Measurements from ENCODE around the gene SYMPK.
"Not testable (repeated sequence)": the region's sequence is repeated elsewhere in the genome, so short reads cannot be mapped to it uniquely, and the experiment has no call there.

The SYMPK gene

DNA sequence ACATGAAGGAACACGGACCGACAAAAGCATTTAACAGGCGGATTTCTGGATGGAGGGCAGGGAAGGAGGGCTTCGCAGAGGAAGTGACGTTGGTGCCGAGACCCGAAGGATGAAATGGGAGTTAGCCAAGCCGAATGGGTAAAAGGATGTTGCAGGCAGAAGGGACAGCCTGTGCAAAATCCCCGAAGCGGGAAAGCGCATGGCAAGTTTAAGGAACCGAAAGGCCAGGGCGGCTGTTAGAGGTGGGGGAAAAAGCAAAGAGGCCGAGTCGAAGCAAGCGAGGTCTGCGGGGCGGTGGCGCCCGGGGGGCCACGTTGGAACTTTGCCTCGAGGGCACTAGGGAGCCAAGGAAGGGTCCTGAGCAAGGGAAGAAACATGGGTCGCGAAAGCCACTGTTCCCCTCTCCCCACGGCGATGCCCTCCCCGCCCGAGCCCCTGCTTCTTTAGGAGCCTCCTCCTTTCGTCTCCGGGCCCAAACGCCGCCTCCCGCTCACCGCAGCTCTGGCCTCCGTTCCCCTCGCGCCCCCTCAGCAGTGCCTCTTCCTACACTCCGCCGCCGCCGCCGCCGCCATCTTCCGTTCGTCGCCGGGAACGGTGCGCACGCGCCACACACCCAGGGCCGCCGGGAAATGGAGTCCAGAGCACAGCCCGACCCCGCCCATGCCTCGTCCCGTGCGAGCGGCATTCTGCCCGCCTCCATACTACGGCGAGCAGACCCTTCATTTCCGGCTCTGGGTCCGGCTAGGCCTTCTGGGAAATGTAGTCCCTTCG lies at the start of gene SYMPK:
SYMPK (minus strand) TSS at position 584 of the 771 bp plus-strand sequence. CDS start 8,652 bp downstream, outside the sequence.
- DNase-seq: peak; percentile 100

DNA sequence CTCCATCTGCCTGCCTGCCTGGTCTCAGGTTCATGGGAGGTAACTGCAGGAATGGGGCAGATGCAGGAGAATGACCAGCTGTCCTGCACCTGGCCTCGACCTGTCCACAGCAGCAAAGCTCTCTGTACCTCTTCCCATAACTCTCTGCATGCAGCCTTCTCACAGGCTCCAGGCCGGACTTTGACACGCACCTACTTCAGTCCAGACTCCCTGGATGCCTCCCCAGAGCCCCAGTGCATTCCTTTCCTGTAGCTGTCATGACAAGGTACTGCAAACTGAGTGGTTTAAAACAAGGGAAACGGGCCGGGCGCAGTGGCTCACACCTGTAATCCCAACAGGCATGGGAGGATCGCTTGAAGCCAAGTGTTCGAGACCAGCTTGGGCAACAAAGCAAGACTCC lies 48.3 kb upstream of the SYMPK start:
- no peak for DNase-seq

DNA sequence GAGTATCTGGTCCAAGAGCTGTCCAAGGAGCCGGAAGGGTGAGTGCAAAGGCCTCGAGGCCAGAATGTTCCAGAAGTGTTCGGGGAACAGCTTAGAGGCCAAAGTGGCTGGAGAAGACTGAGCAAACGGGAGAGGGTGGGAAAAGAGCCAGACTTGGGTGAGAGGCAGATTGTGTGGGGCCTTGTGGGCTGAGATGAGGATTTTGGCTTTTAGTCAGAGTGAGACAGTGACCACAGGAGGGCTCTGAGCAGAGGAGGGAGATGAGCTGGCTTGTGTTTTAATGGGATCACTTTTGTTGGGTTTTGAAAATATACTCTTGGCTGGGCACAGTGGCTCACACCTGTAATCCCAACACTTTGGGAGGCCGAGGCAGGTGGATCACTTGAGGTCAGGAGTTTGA lies 46.0 kb upstream of the SYMPK start:
- DNase-seq: no peak

DNA sequence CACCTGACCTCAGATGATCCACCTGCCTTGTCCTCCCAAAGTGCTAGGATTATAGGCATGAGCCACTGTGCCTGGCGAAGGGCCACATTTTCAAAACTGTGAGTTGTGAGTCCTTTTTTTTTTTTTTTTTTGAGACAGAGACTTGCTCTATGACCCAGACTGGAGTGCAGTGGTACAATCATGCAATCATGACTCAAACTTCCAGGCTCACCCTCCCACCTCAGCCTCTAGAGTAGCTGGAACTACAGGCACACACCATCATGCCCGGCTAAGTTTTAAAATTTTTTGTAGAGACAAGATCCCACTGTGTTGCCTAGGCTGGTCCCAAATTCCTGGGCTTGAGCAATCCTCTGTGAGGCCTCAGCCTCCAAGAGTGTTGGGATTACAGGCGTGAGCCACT lies 43.3 kb upstream of the SYMPK start:
- no peak for DNase-seq

DNA sequence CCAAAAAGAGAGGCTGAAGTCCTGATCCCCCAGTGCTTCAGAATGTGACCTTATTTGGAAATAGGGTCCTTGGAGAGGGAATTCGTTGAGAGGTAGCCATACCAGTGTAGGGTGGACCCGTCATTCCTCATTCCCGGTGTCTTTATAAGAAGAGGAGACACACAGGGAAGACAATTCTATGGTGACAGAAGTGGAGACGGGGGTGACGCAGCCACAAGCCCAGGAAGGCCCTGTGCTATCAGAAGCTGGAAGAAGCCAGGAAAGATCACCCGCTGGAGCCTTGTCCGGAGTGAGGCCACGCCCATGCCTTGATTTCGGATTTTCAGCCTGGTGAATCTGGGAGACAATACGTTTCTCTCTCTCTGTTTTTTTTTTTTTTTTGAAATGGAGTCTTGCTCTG lies 42.1 kb upstream of the SYMPK start:
- no peak for DNase-seq

DNA sequence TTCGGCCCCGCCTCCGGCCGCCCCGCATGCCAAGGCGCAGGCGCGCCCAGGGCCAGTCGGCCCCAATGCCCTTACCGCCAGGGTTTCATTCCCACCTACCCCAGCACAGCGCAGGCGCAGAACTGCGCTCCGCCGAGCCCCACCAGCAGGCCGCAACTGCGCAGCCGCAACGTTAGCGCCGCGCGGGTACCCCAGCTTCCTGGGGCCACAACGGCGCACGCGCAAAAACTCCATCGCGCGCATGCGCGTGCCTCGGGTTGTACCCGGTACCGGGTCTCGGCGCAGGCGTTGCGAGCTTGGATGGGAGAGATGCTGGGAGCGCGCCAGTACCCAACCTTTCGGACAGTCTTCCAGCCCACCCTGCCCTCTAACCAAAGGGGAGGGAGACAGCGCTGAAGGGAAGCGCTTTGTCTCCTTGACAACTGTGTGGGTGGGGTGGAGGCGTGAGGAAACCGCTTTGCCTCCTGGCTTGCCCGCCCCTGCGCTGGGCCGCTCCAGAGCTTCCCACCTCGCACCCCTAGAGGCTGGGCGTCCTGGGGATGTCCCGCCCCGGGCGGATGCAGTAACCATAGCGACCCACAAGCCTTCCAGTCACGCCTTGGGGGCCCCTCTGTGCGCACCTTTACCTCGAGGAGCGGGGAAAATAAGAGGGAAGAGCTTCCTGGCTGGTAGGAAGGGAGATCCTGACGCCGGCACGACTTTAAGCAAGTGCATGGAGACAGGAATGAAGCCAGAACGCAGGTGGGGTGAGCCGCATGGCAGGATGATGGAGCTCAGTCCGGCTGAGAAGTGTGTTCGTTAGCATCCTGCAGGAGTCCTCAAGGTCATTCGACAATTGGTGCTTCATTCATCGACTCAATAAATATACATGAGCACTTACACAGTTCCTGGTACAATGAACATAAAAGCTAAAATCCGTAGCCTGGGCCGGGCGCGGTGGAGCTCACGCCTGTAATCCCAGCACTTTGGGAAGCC lies 40.0 kb upstream of the SYMPK start:
- DNase-seq: peak; percentile 98

DNA sequence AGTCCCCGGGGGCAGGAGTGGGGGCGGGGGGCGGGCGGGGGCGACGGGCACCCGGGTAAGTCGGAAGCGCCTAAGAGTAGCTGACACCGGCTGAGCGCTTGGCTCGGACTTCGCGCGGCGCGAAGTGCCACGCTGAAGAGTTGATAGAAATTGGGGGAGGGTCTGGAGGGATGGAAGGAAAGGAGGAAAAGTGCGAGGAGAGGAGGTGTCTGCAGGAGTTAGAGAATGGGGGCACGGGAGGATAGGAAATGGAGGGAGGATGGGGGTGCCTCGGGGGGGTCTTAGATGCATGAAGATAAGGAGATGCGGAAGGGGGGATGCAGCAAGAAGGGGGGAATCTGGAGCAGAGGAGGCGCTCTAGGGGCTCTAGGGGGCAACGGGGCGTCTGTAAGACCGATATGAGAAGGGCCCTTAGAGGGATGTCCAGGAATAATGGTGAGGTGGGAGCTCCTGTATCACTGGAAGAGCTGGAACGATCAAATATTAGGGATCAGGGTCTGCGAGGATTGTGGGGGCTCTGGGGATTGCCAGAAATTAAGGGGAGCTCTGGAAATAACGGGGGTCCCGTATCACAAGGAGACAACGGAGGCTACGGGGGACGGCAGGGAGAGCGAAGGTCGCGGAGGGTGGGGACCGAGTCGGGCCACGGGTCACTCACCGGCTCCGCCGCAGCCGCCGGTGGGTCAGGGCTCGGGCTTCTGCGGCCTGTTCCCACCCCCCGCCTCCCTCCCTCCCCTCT lies 39.1 kb upstream of the SYMPK start, which contains the start of gene MYPOP:
MYPOP (minus strand) TSS at position 702 of the 739 bp plus-strand sequence. CDS start 840 bp downstream, outside the sequence.
- DNase-seq: peak; percentile 41

DNA sequence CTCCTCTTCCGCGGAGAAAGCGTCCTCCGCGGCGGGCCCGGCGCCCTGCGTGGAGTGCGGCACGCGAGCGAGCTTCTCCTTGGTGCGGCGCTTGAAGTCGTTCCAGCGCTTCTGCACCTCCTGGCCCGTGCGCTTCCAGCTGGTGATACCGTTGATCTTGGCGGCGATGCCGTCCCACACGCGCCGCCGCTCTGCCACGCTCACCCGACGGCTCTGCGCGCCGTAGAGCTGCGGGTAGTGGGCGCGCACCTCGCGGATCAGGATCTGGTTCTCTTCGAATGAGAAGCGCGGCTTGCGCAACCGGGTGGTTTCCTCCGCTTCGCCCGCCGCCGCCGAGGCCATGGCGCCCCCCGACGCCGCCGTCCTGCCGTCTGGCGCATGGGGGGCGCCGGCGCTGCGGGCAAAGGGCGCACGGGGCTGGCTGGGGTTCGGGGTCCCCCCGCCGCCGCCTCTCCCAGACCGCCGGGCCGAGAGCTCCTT lies 38.5 kb upstream of the SYMPK start:
- peak; percentile 74 for DNase-seq

DNA sequence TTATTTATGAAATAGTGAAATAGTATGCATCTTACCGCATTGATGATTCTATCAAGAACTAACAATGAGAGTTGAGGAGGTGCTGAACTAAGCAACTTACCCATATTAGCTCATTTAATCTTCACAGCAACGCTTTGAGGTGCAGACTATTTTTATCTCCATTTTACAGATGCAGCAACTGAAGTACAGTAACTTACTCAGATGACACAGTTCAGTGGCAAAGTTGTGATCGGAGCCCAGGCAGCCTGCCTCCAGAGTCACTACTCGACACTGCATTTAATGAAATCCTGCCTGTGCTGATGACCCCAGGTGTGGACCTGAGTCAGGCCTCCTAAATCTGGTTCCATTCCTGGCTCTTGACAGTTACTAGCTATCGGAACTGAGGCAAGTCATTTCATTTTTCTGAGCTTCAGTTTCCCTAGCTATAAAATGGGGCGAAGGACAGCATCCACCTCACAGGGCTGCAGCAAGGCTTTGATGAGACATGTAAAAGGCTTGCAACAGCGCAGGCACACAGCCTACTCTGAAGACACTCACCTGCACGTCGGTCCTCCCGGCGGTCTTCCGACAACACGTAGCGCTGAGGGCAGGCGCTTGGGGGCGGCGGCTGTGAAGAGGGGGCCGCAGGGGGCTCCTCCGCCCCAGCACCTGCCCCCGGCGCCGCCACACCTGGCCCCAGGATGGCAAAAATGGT lies 37.9 kb upstream of the SYMPK start:
- no peak for DNase-seq

DNA sequence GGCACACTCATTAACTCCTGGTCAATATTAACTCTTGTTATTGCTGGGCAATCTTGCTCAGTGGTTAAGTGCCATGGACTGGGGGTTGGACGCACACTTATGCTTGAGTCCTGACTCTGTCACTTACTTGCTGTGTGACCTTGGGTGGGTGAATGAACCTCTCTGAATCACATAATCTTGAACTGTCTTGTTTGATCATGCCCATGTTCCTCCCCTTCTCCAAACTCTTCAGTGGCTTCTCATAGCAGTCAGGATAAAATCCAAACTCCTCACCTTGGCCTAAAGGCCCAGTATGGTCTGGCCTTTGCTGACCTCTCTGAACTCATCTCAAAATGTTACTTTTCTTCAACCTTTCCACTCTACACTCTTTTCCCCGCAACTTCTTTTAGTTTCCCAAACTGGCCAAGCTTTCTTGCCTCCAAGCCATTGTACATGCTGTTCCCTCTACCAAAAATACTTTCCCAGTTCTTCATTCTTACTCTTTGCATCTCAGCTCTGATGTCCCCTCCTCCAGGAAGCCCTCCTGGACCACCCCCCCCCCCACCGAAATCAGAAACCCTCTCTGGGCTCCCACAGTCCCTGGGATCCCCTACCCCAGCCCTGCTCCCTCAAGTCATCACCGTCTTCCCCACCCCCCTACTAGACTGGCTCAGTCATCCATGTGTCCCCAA lies 37.1 kb upstream of the SYMPK start:
- DNase-seq: no peak

DNA sequence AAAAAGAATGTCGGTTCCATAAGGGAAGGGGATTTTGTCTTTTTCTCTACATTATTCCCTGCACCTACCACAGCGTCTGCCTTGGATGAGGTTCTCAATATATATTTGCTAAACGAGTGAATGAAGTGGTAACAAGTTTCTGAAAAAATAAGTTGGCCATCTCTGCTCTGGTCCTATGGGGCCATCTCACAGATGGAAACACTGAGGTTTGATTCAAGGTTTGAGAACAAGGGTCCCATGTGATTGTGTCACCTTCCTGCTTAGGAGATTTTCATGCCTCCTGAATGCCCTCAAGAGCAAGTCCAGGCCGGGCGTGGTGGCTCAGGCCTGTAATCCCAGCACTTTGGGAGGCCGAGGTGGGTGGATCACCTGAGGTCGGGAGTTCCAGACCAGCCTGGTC lies 36.3 kb upstream of the SYMPK start:
- no peak for DNase-seq

DNA sequence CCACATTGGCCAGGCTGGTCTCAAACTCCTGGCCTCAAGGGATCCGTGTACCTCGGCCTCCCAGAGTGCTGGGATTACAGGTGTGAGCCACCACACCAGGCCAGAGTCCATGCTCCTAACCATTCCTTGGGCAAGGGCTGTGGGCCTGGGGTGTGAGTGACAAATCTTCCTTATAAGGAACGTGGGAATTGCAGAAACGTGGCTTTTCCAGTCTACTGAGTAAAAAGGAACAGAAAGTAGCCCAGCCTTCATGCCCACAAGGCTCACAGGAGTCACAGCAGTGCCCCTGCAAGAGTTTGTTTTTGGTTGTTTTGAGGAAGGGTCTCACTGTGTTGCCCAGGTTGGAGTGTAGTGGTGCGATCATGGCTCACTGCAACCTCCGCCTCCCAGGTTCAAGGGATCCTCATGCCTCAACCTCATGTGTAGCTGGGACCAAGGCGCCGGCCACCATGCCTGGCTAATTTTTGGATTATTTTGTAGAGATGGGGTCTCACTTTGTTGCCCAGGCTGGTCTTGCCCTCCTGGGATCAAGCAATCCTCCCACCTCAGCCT lies 34.4 kb upstream of the SYMPK start:
- DNase-seq: peak; percentile 72

DNA sequence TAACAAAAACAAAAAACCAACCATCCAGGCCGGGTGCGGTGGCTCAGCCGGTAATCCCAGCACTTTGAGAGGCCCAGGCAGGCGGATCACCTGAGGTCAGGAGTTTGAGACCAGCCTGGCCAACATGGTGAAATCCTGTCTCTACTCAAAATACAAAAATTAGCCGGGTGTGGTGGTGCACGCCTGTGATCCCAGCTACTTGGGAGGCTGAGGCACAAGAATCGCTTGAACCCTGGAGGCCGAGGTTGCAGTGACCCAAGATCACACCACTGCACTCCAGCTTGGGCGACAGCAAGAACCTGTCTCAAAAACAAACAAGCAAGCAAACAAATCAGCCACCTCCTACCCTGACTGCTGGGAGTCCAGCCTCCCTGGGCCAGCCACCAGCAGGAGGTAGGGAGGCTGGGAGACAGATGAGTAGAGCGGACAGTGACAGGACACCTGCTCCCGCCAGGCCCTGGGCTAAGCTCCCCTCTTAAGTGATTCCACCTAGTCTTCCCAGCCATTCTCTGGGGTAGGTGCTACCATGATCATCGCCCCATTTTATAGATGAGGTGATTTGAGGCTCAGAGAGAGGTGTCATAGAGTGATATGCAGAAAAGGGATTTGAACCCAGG lies 33.1 kb upstream of the SYMPK start:
- DNase-seq: not testable (repeated sequence)

DNA sequence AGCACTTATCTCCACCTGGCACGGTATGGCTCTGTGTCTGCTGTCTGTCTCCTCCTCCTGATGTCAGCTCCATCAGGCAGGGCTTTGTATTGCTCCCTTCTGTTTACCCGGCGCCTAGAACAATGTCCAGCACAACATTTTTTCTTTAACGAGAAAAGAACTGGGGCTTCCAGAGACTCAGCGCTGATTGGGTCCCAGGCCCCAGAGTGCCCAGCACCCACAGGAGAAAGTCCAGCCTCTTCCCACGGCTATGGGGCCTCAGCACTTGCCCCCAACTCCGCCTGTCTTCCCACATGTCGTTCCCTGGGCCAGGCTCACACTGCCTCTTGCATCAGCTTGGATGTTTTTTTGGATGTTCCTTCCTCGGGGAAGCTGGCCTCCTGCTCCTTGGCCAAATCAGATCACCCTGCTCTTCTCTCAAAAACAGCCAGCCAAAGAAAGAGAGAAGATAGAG lies 32.6 kb upstream of the SYMPK start:
- DNase-seq: no peak

DNA sequence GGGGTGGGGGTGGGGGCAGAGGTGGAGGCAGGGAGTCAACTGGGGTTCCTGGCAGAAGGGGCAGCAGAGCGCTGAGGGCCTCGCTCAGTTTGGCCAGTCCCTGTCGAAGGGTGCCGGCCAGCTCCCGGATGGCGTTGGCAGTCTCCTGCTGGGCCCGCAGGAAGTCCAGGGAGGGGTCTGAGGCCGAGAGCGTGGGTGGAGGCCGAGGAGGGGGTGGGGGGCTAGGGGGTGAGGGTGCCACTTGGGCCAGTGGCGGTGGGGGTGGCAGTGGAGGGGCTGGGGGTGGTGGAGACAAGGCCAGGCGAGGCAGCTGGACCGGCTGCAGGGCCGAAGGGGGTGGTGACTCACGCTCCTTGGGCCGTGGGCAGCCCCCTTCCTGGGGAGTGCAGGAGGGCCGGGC lies 27.9 kb upstream of the SYMPK start:
- no peak for DNase-seq

DNA sequence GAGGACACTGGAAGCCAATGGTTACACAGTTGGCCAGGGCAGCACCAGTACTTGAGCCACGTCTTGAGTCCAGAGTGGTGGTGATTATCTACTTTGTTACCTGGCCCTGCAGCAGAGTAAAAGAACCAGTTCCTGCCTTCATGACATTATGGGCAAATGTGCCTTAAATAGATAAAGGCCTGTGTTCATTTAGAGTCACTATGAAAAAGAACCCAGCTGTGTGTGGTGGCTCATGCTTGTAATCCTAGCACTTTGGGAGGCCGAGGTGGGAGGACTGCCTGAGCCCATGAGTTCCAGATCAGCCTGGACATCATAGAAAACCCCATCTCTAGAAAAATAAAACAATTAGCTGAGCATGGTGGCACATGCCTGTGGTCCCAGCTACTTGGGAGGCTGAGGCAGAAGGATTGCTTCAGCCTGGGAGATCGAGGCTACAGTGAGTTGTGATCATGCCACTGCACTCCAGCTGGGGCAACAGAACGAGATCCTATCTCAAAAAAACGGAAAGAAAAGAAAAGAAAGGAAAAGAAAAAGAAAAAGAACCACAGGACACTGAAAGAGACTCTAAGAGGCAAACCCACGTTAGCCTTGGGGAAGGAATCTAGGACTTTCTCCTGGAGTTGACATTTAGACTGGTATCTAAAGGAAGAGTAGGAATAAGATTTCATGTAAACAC lies 26.4 kb upstream of the SYMPK start:
- no peak for DNase-seq

DNA sequence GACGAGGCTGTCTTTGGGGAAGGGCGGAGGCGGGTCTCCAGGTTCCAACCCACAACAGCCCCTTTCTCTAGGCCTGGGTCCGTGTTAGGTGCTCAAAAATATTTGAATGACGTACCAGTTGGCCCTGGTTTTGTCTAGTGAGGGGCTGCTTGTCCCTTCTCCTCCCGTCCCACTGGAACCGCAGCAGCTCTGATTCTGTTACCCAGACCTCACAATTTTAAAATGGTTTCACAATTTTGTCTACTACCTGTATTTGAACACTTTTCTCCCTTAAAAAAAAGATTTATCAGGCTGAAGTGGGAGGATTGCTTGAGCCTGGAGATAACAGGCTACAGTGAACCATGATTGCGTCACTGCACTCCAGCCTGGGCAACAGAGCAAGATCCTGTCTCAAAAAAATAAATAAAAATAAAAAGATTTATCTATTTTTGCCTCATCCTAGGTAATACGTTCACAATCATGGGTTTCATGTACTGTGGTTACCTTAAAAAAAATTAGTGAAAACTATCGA lies 24.3 kb upstream of the SYMPK start:
- DNase-seq: no peak

DNA sequence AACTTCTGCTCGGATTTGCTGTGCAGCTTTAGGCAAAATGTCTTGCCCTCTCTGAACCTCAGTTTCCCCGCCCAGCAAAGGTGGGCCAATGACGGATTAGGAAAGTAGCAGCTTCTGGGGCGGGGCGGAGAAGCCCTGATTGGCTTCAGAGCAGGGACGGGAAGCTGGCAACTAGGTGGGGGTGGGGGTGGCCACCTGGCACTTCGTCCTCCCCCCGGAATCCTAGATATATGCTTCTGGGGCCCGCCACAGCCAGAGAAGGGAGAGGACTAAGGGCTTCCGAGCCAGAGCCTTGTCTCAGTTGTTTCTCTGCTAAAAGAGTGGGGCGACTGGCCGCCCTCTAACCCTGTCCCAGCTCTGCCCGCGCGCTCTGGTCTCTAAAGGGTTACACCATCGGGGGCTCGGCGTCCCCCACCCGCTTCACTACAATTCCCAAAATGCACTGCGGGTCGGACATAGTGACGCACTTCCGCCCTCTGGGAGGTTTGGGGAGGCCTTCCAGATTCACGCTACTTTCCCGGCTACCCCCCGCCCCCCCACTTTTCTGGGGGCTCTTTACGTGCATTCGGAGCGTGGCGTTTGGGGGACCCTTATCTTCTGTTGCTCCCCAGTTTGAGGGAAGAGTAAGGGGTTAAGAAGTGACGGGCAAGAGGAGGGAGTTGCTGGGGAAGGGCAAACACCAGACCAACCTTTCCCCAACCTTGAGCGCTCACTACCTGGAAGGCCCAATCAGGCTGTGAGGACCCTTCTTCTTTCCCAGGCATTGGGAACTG lies 23.7 kb upstream of the SYMPK start:
- DNase-seq: peak; percentile 93
